OCI-LY3 (cell line): ENCODE data around the gene MUC5B.

Experiments
- H2AFZ ChIP-seq: fragments of 200-600, 300-600 bp; shearing (Covaris generic); 2 replicates; pipeline ENCODE4 v1.6.0; 2014; ENCODE audit warnings: antibody characterized with exemption, low read depth, low read length
- H3K27ac ChIP-seq: fragments of 200-600, 300-600 bp; sonication (generic); 2 replicates; pipeline ENCODE4 v1.5.1; 2014; ENCODE audit warnings: mild to moderate bottlenecking, low read length, moderate library complexity, mixed read lengths
- H3K27me3 ChIP-seq: fragments of 200-600, 300-600 bp; sonication (generic); 2 replicates; pipeline ENCODE4 v1.6.1; 2014; ENCODE audit warnings: low read depth, low read length, mixed read lengths
- H3K36me3 ChIP-seq: fragments of 200-600, 300-600 bp; sonication (generic); replicated peaks from 2 replicates; pipeline ENCODE3; 2014; ENCODE audit warnings: low read depth, low read length, mixed read lengths
- H3K4me1 ChIP-seq: fragments of 300-600, 200-600 bp; sonication (generic); 2 replicates; pipeline ENCODE4 v1.6.1; 2014; ENCODE audit warnings: low read length, mixed read lengths
- H3K4me2 ChIP-seq: fragments of 200-600, 300-600 bp; sonication (generic); 2 replicates; pipeline ENCODE4 v1.6.1; 2014; ENCODE audit warnings: low read length, mixed read lengths
- H3K4me3 ChIP-seq: fragments of 300-600, 200-600 bp; sonication (generic); 2 replicates; pipeline ENCODE4 v1.5.1; 2014; ENCODE audit warnings: antibody characterized with exemption, mild to moderate bottlenecking, low read length, moderate library complexity
- H3K79me2 ChIP-seq: fragments of 300-600, 200-600 bp; shearing (Covaris generic); 2 replicates; pipeline ENCODE4 v1.6.1; 2014; ENCODE audit warnings: mild to moderate bottlenecking, low read length, mixed read lengths
- H3K9ac ChIP-seq: fragments of 300-600, 200-600 bp; shearing (Covaris generic); 2 replicates; pipeline ENCODE4 v1.6.0; 2014; ENCODE audit warnings: mild to moderate bottlenecking, low read length, moderate library complexity
- H3K9me3 ChIP-seq: fragments of 200-600, 300-600 bp; shearing (Covaris generic); 2 replicates; pipeline ENCODE4 v1.6.1; 2014; ENCODE audit warnings: low read length, mixed read lengths; ENCODE audit not compliant: insufficient read depth
- H4K20me1 ChIP-seq: fragments of 200-600, 300-600 bp; sonication (generic); 2 replicates; pipeline ENCODE4 v1.6.1; 2016; ENCODE audit warnings: low read length, mixed read lengths; ENCODE audit not compliant: insufficient read depth
- CTCF ChIP-seq: fragments of 200-600, 300-600 bp; sonication (generic); IDR thresholded peaks from 2 replicates; pipeline ENCODE4 v1.5.1; 2014; ENCODE audit warnings: antibody characterized with exemption, low read length, low read depth
- EZH2phosphoT487 ChIP-seq: fragments of 200-600 bp; shearing (Covaris generic); IDR thresholded peaks from 2 replicates; pipeline ENCODE4 v1.6.1; 2018; ENCODE audit warnings: antibody characterized with exemption, mixed run types, low read depth

MUC5B gene

GRCh38 chr11:1269957-1270356 lies 47.1 kb downstream of the MUC5B start:
- H3K4me1 ChIP-seq, result no peaks in the 10 kb centered on the region
- TF ChIP-seq CTCF (no peak), EZH2phosphoT487 (no peak)
- no peak overlapping the region for H3K9ac ChIP-seq
- H3K79me2 ChIP-seq, result no peaks in the 10 kb centered on the region
- H3K9me3 ChIP-seq, result no peaks in the 10 kb centered on the region
- no peak overlapping the region for H2AFZ ChIP-seq
- H3K27me3 ChIP-seq, result no peaks in the 10 kb centered on the region
- H3K27ac ChIP-seq, result no peak overlapping the region
- no peak overlapping the region for H3K4me3 ChIP-seq
- no peaks in the 10 kb centered on the region for H3K36me3 ChIP-seq
- no peaks in the 10 kb centered on the region for H4K20me1 ChIP-seq
- H3K4me2 ChIP-seq, result no peak overlapping the region

- no peaks in the 10 kb centered on the region for H3K79me2 ChIP-seq
- no peak overlapping the region for H3K4me2 ChIP-seq
- H3K36me3 ChIP-seq, result no peaks in the 10 kb centered on the region
- no peak overlapping the region for H3K27ac ChIP-seq
- H3K27me3 ChIP-seq, result no peaks in the 10 kb centered on the region
- no peak overlapping the region for H3K4me3 ChIP-seq
- H4K20me1 ChIP-seq, result no peaks in the 10 kb centered on the region
- no peak overlapping the region for H2AFZ ChIP-seq
- no peak for TF ChIP-seq CTCF
- no peak for TF ChIP-seq EZH2phosphoT487
- H3K9ac ChIP-seq, result no peak overlapping the region
- no peaks in the 10 kb centered on the region for H3K9me3 ChIP-seq
- H3K4me1 ChIP-seq, result no peaks in the 10 kb centered on the region
Observed at GRCh38 chr11:1270476-1270875, 47.6 kb downstream of the MUC5B start.

GRCh38 chr11:1271002-1271401 lies 48.1 kb downstream of the MUC5B start:
- no peak overlapping the region for H3K4me2 ChIP-seq
- H3K27me3 ChIP-seq, result no peaks in the 10 kb centered on the region
- no peak overlapping the region for H3K4me3 ChIP-seq
- TF ChIP-seq EZH2phosphoT487, result no peak
- TF ChIP-seq CTCF, result no peak
- no peaks in the 10 kb centered on the region for H3K9me3 ChIP-seq
- no peaks in the 10 kb centered on the region for H3K79me2 ChIP-seq
- H3K9ac ChIP-seq, result no peak overlapping the region
- H3K4me1 ChIP-seq, result no peaks in the 10 kb centered on the region
- no peaks in the 10 kb centered on the region for H3K36me3 ChIP-seq
- no peak overlapping the region for H2AFZ ChIP-seq
- H4K20me1 ChIP-seq, result no peaks in the 10 kb centered on the region
- H3K27ac ChIP-seq, result no peak overlapping the region

- H3K4me1 ChIP-seq, result no peaks in the 10 kb centered on the region
- no peak overlapping the region for H3K27ac ChIP-seq
- no peak overlapping the region for H3K4me2 ChIP-seq
- H3K27me3 ChIP-seq, result no peaks in the 10 kb centered on the region
- H2AFZ ChIP-seq, result no peak overlapping the region
- H4K20me1 ChIP-seq, result no peaks in the 10 kb centered on the region
- TF ChIP-seq EZH2phosphoT487 (no peak), CTCF (no peak)
- H3K4me3 ChIP-seq, result no peak overlapping the region
- H3K79me2 ChIP-seq, result no peaks in the 10 kb centered on the region
- H3K36me3 ChIP-seq, result no peaks in the 10 kb centered on the region
- H3K9me3 ChIP-seq, result no peaks in the 10 kb centered on the region
- no peak overlapping the region for H3K9ac ChIP-seq
Observed at GRCh38 chr11:1271406-1271805, 48.5 kb downstream of the MUC5B start.
